ENCODE data around the gene EMC9. TPM values are rescaled to one million over a fixed set of nuclear protein-coding genes. Genes with fewer than 3 reads are reported as not detected.

The EMC9 gene
- total RNA-seq, 1 experiment from 2014 or later: 27.4 TPM

- BruUV-seq (replicated peaks): TSS peak; percentile 62
- intact Hi-C loops (cut with micrococcal nuclease; ENCODE audit: unreplicated experiment): loop anchor here (1.0 to 5.0 kb wide), 2 partner anchors 16 to 68 kb away; partner anchors contain the start of gene IRF9
- peak; percentile 83 to 93 for DNase-seq
- Histone ChIP-seq H3K9me2 (ENCODE audit: insufficient read depth) (0 out of 2 replicates have a peak, but pooled peaks cover 3% of the 10 kb centered on the region), H3K36me3 (ENCODE audit: low read depth) (no peaks in the 10 kb centered on the region), H4K20me1 (ENCODE audit: insufficient read depth) (no peaks in the 10 kb centered on the region), H3K4me2 (peak within 1 kb of the TSS; percentile 91), H3K9me3 (ENCODE audit: insufficient read depth, low read depth) (no peaks in the 10 kb centered on the region), H3F3A (ENCODE audit: insufficient read depth, low read depth) (peaks cover 4% of the 10 kb centered on the region; the same call in 1 of the 2 replicates), H3K4me3 (peak within 1 kb of the TSS; percentile 78), H3K27ac (peak within 1 kb of the TSS; percentile 83), H3K4me1 (replicated peaks; ENCODE audit: insufficient read depth) (peaks cover 12% of the 10 kb centered on the region), H3K79me2 (ENCODE audit: low read depth) (peaks cover 12% of the 10 kb centered on the region), H2AFZ (peak within 1 kb of the TSS; percentile 91), H3K27me3 (ENCODE audit: insufficient read depth, low read depth) (no peaks in the 10 kb centered on the region)
- CTCF ChIA-PET: interaction anchor here (0.5 to 1.3 kb wide), 9 partner anchors 12 to 788 kb away, joined by 3 to 25 read pairs (median 4); partner anchors contain the start of genes BCL2L2 and LTB4R2
- POLR2A ChIA-PET (ENCODE audit: unreplicated experiment): interaction anchor here (0.5 to 0.9 kb wide), 9 partner anchors 10 to 491 kb away, joined by 3 to 11 read pairs (median 4); partner anchors contain the start of genes NYNRIN and PSME1
- TF ChIP-seq EZH2 (IDR thresholded peaks at IDR 0.05; ENCODE audit: low read depth) (no peak), CTCF (conservative IDR thresholded peaks at IDR 0.05) (no peak)
These were observed 47.2 kb downstream of the EMC9 start, which contains the start of gene PCK2 for GRCh38 chr14:24093901-24094840. PCK2 (plus strand) TSS chr14:24094311; CDS start chr14:24094406, 95 bp downstream.

- TSS peak; percentile 78 for BruUV-seq (replicated peaks)
- 0 out of 2 replicates have a peak, but pooled peaks cover 3% of the 10 kb centered on the region for H3K9me2 ChIP-seq (ENCODE audit: insufficient read depth)
- CTCF ChIA-PET: interaction anchor here (0.6 to 1.3 kb wide), 6 partner anchors 12 to 604 kb away, joined by 3 to 25 read pairs (median 4); partner anchors contain the start of gene LTB4R2
- no peaks in the 10 kb centered on the region for H3K9me3 ChIP-seq (ENCODE audit: insufficient read depth, low read depth)
- H3K27me3 ChIP-seq (ENCODE audit: insufficient read depth, low read depth): no peaks in the 10 kb centered on the region
- peak overlapping the region; percentile 68; the same call in 1 of the 2 replicates for H2AFZ ChIP-seq
- intact Hi-C loops (cut with micrococcal nuclease; ENCODE audit: unreplicated experiment): loop anchor here (5.0 kb wide), 1 partner anchor 69 kb away; the partner anchor contains the start of gene IRF9
- H3K36me3 ChIP-seq (ENCODE audit: low read depth): no peaks in the 10 kb centered on the region
- TF ChIP-seq CTCF (conservative IDR thresholded peaks at IDR 0.05) (no peak), EZH2 (IDR thresholded peaks at IDR 0.05; ENCODE audit: low read depth) (no peak)
- POLR2A ChIA-PET (ENCODE audit: unreplicated experiment): interaction anchor here (0.6 to 0.9 kb wide), 7 partner anchors 9 to 490 kb away, joined by 3 to 11 read pairs (median 4); partner anchors contain the start of genes NYNRIN and PSME1
- H3K4me2 ChIP-seq: peak overlapping the region; percentile 52
- H3K4me1 ChIP-seq (replicated peaks; ENCODE audit: insufficient read depth): peaks cover 12% of the 10 kb centered on the region
- H3K4me3 ChIP-seq: no peak overlapping the region; the same call in 1 of the 2 replicates
- peaks cover 12% of the 10 kb centered on the region for H3K79me2 ChIP-seq (ENCODE audit: low read depth)
- H3F3A ChIP-seq (ENCODE audit: insufficient read depth, low read depth): peaks cover 4% of the 10 kb centered on the region; the same call in 1 of the 2 replicates
- peak overlapping the region; percentile 83 for H3K27ac ChIP-seq
- DNase-seq: no peak
- no peaks in the 10 kb centered on the region for H4K20me1 ChIP-seq (ENCODE audit: insufficient read depth)
These were observed 48.0 kb downstream of the EMC9 start for GRCh38 chr14:24093207-24093900.

Measured in PC-9 (cell line).